ENCODE data around the gene NR3C2. TPM values are rescaled to one million over a fixed set of nuclear protein-coding genes. Genes with fewer than 3 reads are reported as not detected.

NR3C2 gene
- total and polyA plus RNA-seq, 12 donors: 1.1 to 19.8 (median 11.7) TPM

GRCh38 chr4:148449921-148450320 is 7.7 kb upstream of the NR3C2 start:
- Histone ChIP-seq H3K36me3 (replicated peaks in 1 of 2) (no peaks in the 10 kb centered on the region), H3K27me3 (no peaks in the 10 kb centered on the region), H3K4me3 (no peak overlapping the region), H3K27ac (no peak overlapping the region), H3K4me1 (replicated peaks in 1 of 2) (peaks cover 6 to 14% of the 10 kb centered on the region in 2 donors), H3K9me3 (replicated peaks in 1 of 3) (no peaks in the 10 kb centered on the region)
- intact Hi-C loops (cut with DNase I): loop anchor here (10.0 kb wide), 2 partner anchors 155 to 165 kb away; no protein-coding TSS in a partner anchor
- no peak for DNase-seq
- TF ChIP-seq POLR2A (IDR thresholded peaks at IDR 0.05): no peak
- TF ChIP-seq CTCF (IDR thresholded peaks at IDR 0.05): no peak
- 76 to 87% (median 81%) methylated on average over 2 of the region's 2 CpGs for WGBS, 4 donors

DNA sequence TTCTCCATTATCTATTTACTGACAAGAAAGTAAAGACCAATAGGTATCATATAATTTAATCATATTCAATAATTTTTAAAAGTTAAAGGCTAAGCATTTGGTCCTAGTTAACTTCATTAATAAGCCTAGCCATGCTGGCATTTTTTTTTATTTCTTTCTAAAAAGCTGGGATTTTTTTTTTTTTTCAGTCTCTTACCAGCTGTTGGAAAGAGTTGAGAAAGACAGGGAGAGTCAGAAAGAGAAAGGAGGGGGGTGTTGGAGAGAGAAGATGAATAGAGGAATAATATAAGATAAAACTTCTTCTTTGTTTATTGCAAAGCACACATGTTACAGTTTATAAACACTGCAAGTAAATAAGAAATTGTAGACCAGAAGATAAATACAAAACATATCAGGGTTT is 5.9 kb upstream of the NR3C2 start:
- H3K4me3 ChIP-seq: no peak overlapping the region
- intact Hi-C loops (cut with DNase I): loop anchor here (10.0 kb wide), 2 partner anchors 153 to 163 kb away; no protein-coding TSS in a partner anchor
- H3K9me3 ChIP-seq (replicated peaks in 1 of 3): no peaks in the 10 kb centered on the region
- TF ChIP-seq CTCF (IDR thresholded peaks at IDR 0.05) (no peak), POLR2A (IDR thresholded peaks at IDR 0.05) (no peak)
- H3K27ac ChIP-seq: no peak overlapping the region
- no peaks in the 10 kb centered on the region for H3K36me3 ChIP-seq (replicated peaks in 1 of 2)
- no peaks in the 10 kb centered on the region for H3K27me3 ChIP-seq
- no peak for DNase-seq
- peaks cover 6 to 14% of the 10 kb centered on the region in 2 donors for H3K4me1 ChIP-seq (replicated peaks in 1 of 2)

DNA sequence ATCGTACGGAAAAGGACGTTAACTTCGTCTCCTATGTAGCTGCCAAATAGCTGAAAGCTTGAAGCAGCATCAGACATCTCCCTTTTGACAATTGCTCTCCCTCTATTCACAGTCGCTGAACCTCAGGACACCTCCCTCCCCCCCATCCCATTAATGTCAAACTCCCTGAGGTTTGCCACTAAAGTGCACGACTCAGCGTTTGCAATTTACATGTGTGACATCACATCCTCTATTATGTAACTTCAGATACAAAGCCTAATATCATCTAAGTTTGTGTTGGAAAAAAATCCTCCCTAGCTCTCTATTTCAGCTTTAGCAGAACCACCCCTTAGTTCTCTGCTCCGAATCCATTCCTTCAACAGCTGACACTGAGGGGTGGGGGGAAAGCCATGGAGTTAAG is 5.5 kb upstream of the NR3C2 start:
- H3K36me3 ChIP-seq (replicated peaks in 1 of 2): no peaks in the 10 kb centered on the region
- TF ChIP-seq POLR2A (IDR thresholded peaks at IDR 0.05): no peak
- no peak for TF ChIP-seq CTCF (IDR thresholded peaks at IDR 0.05)
- H3K27me3 ChIP-seq: no peaks in the 10 kb centered on the region
- H3K4me1 ChIP-seq (replicated peaks in 1 of 2): peaks cover 6 to 14% of the 10 kb centered on the region in 2 donors
- H3K9me3 ChIP-seq (replicated peaks in 1 of 3): no peaks in the 10 kb centered on the region
- DNase-seq: peak in 4 of 7 donors; percentile 13 to 54 (median 21)
- 11 to 15% (median 14%) methylated on average over 8 of the region's 8 CpGs for WGBS, 4 donors
- peak overlapping the region in 1 of 4 donors; percentile 39 for H3K4me3 ChIP-seq
- intact Hi-C loops (cut with DNase I): loop anchor here (10.0 kb wide), 2 partner anchors 153 to 163 kb away; no protein-coding TSS in a partner anchor
- peak overlapping the region in 2 of 5 donors; percentile 10 to 13 for H3K27ac ChIP-seq

DNA sequence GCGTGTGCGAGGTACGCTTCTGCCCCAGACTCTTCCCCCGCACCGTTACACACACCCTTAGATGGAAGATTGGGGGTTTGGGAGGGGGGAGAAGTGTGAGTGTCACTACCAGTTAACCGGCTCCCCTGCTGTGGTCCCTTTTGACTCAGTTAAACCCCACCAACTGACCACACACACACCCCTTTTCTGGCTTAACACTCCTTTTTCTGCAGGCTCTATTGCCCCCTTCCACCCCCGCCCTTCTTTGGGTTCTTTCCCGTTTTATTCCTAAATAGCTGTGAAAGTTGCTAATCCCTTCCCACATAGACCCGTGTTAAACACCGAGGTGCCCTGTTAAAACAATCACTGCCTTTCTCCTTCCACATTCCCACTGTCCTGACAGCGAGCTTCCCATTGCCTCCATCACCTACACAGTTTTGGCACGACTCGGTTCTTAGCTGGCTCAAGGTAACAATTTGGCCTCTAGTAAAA is 3.7 kb upstream of the NR3C2 start:
- peak overlapping the region in 3 of 5 donors; percentile 55 to 79 (median 62) for H3K27ac ChIP-seq
- H3K9me3 ChIP-seq (replicated peaks in 1 of 3): no peaks in the 10 kb centered on the region
- H3K27me3 ChIP-seq: no peaks in the 10 kb centered on the region
- TF ChIP-seq CTCF (IDR thresholded peaks at IDR 0.05) (no peak), POLR2A (IDR thresholded peaks at IDR 0.05) (no peak)
- peak overlapping the region in 3 of 4 donors; percentile 53 to 81 (median 77) for H3K4me3 ChIP-seq
- peaks cover 6 to 18% of the 10 kb centered on the region in 2 donors for H3K4me1 ChIP-seq (replicated peaks in 1 of 2)
- no peaks in the 10 kb centered on the region for H3K36me3 ChIP-seq (replicated peaks in 1 of 2)
- DNase-seq: peak in 2 of 7 donors; percentile 13 to 20
- WGBS, 4 donors: 2 to 4% (median 2%) methylated on average over 13 of the region's 13 CpGs
- intact Hi-C loops (cut with DNase I): loop anchor here (10.0 kb wide), 2 partner anchors 151 to 161 kb away; no protein-coding TSS in a partner anchor

Measured in adrenal gland (tissue), 12 donors.